Left ventricle myocardium inferior (tissue), 1 donor: ENCODE results near the gene ERBB2. TPM values are rescaled to one million over a fixed set of nuclear protein-coding genes. Genes with fewer than 3 reads are reported as not detected.
A peak's percentile ranks its signal among the peaks of the same experiment; 100 is the strongest.

Experiments
- DNase-seq: peaks from one replicate; pipeline ENCODE4 v3.0.0-alpha.2; 2020
- H3K27ac ChIP-seq: fragments of 200-600 bp; replicated peaks from 2 replicates; pipeline ENCODE4 v1.8.0; 2021
- H3K27me3 ChIP-seq: fragments of 200-600 bp; 2 replicates; pipeline ENCODE4 v1.8.0; 2021; ENCODE audit warnings: low read depth
- H3K36me3 ChIP-seq: fragments of 200-600 bp; 2 replicates; pipeline ENCODE4 v1.8.0; 2021
- H3K4me1 ChIP-seq: fragments of 200-600 bp; 2 replicates; pipeline ENCODE4 v1.8.0; 2021
- H3K4me3 ChIP-seq: fragments of 200-600 bp; 2 replicates; pipeline ENCODE4 v1.8.0; 2021; ENCODE audit warnings: mild to moderate bottlenecking, moderate library complexity
- H3K9me3 ChIP-seq: fragments of 200-600 bp; replicated peaks from 2 replicates; pipeline ENCODE4 v1.8.0; 2021
- intact Hi-C: fragments of 100-400 bp; cut with micrococcal nuclease; formaldehyde crosslinking; loops from one replicate; pipeline ENCODE4 v1.11.0; 2022
- total RNA-seq: library from RNA; stranded (reverse); fragmentation: NEBNext Ultra II Directional; extraction: Animal tissue kit (Norgen Biotek cat#: 25700); gene quantifications from one replicate; pipeline ENCODE4 v1.2.1, GENCODE V29; 2021
- TF ChIP-seq, protein P1 (sequence below): fragments of 200-600 bp; IDR thresholded peaks from 2 replicates; pipeline ENCODE4 v1.8.0; 2021; ENCODE audit warnings: antibody characterized with exemption, mild to moderate bottlenecking, borderline replicate concordance
- donor health status: DM: no; HTN: yes; CAD: no; lungs with severe emphysema.

Gene ERBB2
- total RNA-seq, 1 donor from 2014 or later = 61.0 TPM

DNA sequence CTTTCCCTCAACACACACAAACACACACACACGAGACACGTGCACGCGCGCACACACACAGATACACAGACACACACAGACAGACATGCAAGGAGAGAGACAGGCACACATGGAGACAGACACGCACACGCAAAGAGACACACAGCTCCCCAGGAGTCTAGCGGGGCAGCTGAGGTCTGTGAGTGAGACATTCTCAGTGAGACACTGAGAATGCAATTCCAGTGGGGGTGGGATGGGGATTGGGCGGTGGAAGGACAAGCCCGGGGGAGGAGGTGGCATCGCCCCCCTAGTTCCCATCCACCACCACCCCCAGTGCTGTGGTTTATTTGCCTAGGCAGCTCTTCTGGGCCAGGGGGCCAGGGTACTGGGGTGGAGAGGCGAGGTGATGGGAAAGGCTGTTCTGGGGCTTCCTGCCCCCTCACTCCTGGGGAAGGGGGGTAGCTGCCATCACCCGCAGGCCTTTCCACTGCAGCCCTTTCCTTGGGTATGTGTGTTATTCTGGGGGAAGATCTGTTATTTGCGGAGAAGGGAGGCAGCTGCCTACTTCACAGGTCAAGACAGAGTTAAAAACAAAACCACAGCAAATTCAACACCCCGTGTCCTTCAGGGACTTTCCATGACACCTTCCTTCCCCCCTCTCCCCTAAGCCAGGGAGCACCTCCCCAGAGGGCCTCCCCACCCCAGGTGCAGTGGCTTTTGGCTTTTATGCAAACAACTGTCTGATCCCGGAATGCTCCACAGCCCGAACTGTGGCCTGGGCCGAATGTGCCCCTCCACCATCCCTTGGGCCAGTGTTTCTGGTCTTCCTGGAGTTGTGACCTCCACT lies 55.9 kb downstream of the ERBB2 start:
- intact Hi-C loops = no loop called here
- Histone ChIP-seq H3K9me3 (no peaks in the 10 kb centered on the region), H3K4me1 (peaks cover 30% of the 10 kb centered on the region), H3K36me3 (no peaks in the 10 kb centered on the region), H3K4me3 (no peak overlapping the region), H3K27me3 (peaks cover 8% of the 10 kb centered on the region), H3K27ac (peak overlapping the region; percentile 94)
- no peak for DNase-seq
- TF ChIP-seq, protein P1, sequence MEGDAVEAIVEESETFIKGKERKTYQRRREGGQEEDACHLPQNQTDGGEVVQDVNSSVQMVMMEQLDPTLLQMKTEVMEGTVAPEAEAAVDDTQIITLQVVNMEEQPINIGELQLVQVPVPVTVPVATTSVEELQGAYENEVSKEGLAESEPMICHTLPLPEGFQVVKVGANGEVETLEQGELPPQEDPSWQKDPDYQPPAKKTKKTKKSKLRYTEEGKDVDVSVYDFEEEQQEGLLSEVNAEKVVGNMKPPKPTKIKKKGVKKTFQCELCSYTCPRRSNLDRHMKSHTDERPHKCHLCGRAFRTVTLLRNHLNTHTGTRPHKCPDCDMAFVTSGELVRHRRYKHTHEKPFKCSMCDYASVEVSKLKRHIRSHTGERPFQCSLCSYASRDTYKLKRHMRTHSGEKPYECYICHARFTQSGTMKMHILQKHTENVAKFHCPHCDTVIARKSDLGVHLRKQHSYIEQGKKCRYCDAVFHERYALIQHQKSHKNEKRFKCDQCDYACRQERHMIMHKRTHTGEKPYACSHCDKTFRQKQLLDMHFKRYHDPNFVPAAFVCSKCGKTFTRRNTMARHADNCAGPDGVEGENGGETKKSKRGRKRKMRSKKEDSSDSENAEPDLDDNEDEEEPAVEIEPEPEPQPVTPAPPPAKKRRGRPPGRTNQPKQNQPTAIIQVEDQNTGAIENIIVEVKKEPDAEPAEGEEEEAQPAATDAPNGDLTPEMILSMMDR = no peak

DNA sequence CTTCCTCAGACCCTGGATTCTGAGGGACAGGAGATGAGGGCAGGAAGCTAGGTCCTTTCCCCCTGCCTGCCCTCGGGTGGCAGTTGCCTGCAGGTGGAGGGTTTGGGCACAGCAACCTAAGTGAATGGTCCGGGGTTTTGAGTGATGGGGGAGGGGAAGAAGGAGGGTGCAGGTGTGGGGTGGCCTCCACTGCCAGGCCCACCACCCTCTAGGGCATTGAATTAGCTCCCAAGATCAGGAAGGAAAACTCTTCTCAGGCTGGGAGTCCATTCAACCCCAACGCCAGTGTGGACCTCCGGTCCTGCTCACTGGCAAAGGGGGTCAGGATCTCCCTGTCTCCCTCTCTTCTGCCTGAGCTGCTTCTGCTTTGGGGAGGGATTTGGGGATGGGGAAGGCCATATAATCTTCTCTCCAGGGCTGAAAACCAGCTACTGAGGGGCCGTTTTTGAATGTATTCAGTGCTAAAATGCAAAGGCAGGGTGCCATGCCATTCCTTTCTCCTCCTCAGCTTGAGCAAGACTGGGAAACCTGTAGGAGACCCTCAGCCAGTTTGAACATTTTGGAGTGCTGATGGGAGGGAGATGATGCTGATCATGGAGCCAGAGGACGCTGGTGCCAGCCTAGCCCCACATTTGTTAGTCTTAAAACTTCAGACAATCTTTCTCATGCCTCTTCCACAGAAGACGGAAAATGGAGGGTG lies 56.7 kb downstream of the ERBB2 start:
- Histone ChIP-seq H3K27ac (no peak overlapping the region), H3K4me3 (no peak overlapping the region), H3K27me3 (peaks cover 15% of the 10 kb centered on the region), H3K4me1 (peaks cover 27% of the 10 kb centered on the region), H3K36me3 (no peaks in the 10 kb centered on the region), H3K9me3 (no peaks in the 10 kb centered on the region)
- intact Hi-C loops = no loop called here
- TF ChIP-seq, protein P1 = no peak
- DNase-seq = no peak

DNA sequence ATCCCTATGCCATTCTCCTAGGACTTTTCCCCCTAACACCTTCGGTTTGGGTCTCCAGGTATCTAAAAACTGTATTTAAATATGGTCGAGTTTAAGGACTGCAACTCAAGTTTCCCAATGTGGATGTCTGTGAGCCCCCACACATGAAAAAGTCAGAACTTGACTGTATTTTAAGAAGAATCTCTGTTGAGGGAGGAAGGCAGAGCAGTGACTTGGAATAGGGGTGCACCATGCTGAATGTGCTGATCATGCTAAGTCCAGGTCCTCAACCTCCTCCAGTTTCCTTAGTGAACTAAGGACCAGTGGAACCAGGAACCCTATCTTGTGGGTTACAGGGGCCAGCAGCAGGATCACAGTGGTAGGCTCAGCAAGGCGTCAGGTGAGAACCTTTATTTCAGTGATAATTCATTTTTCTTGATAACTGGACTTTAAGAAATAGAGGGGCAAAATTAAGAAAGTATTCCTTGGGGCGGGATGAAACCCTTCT lies 57.4 kb downstream of the ERBB2 start:
- Histone ChIP-seq H3K27me3 (peaks cover 22% of the 10 kb centered on the region), H3K27ac (no peak overlapping the region), H3K4me1 (peaks cover 27% of the 10 kb centered on the region), H3K4me3 (no peak overlapping the region), H3K36me3 (no peaks in the 10 kb centered on the region), H3K9me3 (no peaks in the 10 kb centered on the region)
- TF ChIP-seq, protein P1 = no peak
- intact Hi-C loops = no loop called here
- DNase-seq = no peak

DNA sequence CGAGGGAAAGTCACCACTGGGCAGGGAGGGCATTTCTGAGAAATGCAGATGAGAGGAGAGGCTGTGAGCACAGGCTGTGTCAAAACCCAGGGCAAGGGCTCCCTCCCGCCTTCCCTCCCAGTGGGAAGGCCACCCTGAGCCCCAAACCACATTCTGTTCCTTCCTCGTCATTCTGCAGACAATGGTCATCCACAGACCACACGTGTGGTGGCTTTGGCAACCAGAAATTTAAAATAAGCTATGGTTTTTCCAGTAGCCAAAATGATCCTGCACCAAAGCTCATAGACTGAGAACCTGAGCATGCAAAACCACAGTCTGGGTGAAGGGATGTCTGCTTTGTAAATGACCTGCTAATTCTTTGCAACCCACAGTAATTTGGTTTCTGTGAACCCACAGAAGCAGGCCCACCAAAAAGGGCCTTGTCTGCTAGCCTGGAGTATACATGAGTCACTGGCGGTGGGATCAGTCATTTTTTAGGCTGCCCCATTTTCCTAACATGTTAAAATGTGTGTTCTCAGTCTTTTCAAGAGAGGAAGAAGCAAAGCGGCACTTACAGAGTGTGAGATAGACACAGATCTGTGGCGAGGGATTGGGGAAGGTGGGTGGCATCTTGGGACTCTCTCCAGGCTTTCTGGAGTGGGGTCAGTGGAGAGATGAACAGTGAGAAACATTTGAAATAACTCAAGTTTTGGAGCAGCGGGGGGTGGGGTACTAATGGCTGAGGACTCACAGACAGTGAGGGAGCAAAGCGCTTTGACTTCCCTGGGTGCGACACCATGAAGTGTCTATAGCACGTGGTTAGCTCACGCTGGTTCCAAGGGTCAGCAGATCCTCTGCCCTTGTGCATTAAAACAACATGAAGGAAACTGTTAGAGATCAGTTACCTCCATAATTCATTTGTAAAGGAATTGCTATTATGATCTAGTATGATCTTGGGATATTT lies 58.3 kb downstream of the ERBB2 start:
- intact Hi-C loops = no loop called here
- Histone ChIP-seq H3K4me3 (no peak overlapping the region), H3K36me3 (no peaks in the 10 kb centered on the region), H3K9me3 (no peaks in the 10 kb centered on the region), H3K27me3 (peaks cover 31% of the 10 kb centered on the region), H3K4me1 (peaks cover 22% of the 10 kb centered on the region), H3K27ac (no peak overlapping the region)
- TF ChIP-seq, protein P1 = no peak
- DNase-seq = no peak

DNA sequence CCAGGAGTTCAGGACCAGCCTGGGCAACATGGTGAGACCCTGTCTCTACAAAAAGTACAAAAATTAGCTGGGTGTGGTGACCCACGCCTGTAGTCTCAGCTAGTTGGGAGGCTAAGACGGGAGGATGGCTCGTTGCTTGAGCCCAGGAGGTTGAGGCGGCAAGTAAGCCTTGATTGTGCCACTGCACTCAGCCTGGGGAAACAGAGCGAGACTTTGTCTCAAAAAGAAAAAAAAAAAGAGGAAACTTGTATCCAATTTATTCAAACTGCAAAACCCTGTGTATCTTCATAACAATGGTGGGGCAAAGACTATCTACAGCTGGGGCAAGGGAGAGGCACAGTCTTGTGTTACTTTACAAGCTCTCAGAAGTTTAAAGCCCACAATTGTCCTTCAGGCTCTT lies 59.3 kb downstream of the ERBB2 start:
- no peaks in the 10 kb centered on the region for H3K9me3 ChIP-seq
- H3K4me3 ChIP-seq = no peak overlapping the region
- peaks cover 12% of the 10 kb centered on the region for H3K4me1 ChIP-seq
- peaks cover 40% of the 10 kb centered on the region for H3K27me3 ChIP-seq
- no peaks in the 10 kb centered on the region for H3K36me3 ChIP-seq
- TF ChIP-seq, protein P1 = no peak
- no peak for DNase-seq
- H3K27ac ChIP-seq = no peak overlapping the region
- intact Hi-C loops = no loop called here
